Kidney (tissue), 14 donors: ENCODE measurements around the gene XAGE1B. TPM values are rescaled to one million over a fixed set of nuclear protein-coding genes. Genes with fewer than 3 reads are reported as not detected.
A peak's percentile ranks its signal among the peaks of the same experiment; 100 is the strongest.
"Not testable (repeated sequence)": the region's sequence is repeated elsewhere in the genome, so short reads cannot be mapped to it uniquely, and the experiment has no call there.

Experiments used
- DNase-seq, 5 donors: peaks; one replicate each; pipeline ENCODE4 v3.0.0-alpha.2; 2013 to 2020
- FAIRE-seq: peaks from 2 replicates; lab custom pipeline; 2012; peaks lifted over from hg19 to GRCh38; lab: Jason Lieb, UNC
- H3K27ac ChIP-seq, 2 donors: one replicate each; pipeline ENCODE4 v1.7.0; 2013; ENCODE audit warnings: low read depth in 2 of 2, low read length in 2 of 2, inconsistent platforms in 1 of 2
- H3K27me3 ChIP-seq: one replicate; pipeline ENCODE4 v1.7.1; 2013; ENCODE audit warnings: low read length, inconsistent platforms; ENCODE audit not compliant: control insufficient read depth, insufficient read depth
- H3K36me3 ChIP-seq, 3 donors: one replicate each; pipeline versions ENCODE4 v1.7.0 to v1.7.1; 2013; ENCODE audit warnings: low read length in 3 of 3, control low read depth in 1 of 3, inconsistent platforms in 1 of 3; ENCODE audit not compliant: insufficient read depth in 3 of 3, control insufficient read depth in 2 of 3
- H3K4me1 ChIP-seq, 3 donors: one replicate each; pipeline versions ENCODE4 v1.7.0 to v1.7.1; 2013; ENCODE audit warnings: low read length in 3 of 3, inconsistent platforms in 1 of 3, low read depth in 1 of 3; ENCODE audit not compliant: control insufficient read depth in 2 of 3, insufficient read depth in 2 of 3
- H3K4me3 ChIP-seq, 3 donors: one replicate each; pipeline versions ENCODE4 v1.7.0 to v1.8.1; 2013; ENCODE audit warnings: low read length in 3 of 3, control low read depth in 1 of 3, inconsistent platforms in 1 of 3
- H3K9ac ChIP-seq, 3 donors: one replicate each; pipeline versions ENCODE4 v1.7.0 to v1.7.1; 2013; ENCODE audit warnings: low read length in 3 of 3, control low read depth in 1 of 3, inconsistent platforms in 1 of 3
- H3K9me3 ChIP-seq, 3 donors: one replicate each; pipeline versions ENCODE4 v1.7.0 to v1.7.1; 2013; ENCODE audit warnings: low read length in 3 of 3, control low read depth in 1 of 3, inconsistent platforms in 1 of 3; ENCODE audit not compliant: control insufficient read depth in 2 of 3, insufficient read depth in 1 of 3
- CTCF ChIP-seq: IDR thresholded peaks from 3 replicates; pipeline ENCODE4 v1.5.1; 2012; ENCODE audit warnings: mild to moderate bottlenecking, moderate library complexity, borderline replicate concordance; ENCODE audit not compliant: insufficient read depth; ENCODE audit errors: extremely low read depth
- intact Hi-C: fragments of 100-400 bp; cut with DNase I; formaldehyde crosslinking; loops from one replicate; pipeline ENCODE4 v1.11.1; 2022
- polyA plus RNA-seq: library from polyadenylated mRNA; stranded (reverse); fragments of 350-450 nt; fragmentation: Illumina TruSeq; extraction: RNeasy Lipid Tissue Mini Kit (QIAGEN cat#74804); gene quantifications from one replicate; pipeline ENCODE4 v1.2.3, GENCODE V29; 2014; ENCODE audit warnings: low read depth, low replicate concordance; ENCODE audit not compliant: insufficient read depth
- total RNA-seq: library from RNA; stranded (reverse); fragmentation: NEBNext Ultra II Directional; extraction: Animal tissue kit (Norgen Biotek cat#: 25700); gene quantifications from one replicate; pipeline ENCODE4 v1.2.1, GENCODE V29; 2021
- donor health status: control.
- donor health status: control.
- donor health status: control.
- donor health status: control.
- donor health status: control.
- donor health status: DM: yes; HTN: yes; CAD: no.
- donor health status: Normal renal cell carcinoma (clear cell type).

XAGE1B gene
- total and polyA plus RNA-seq, 2 donors from 2014 or later = not detected

GRCh38 chrX:52516110-52516986 is 515 bp downstream of the XAGE1B start:
- H3K9me3 ChIP-seq, H3K9ac ChIP-seq, H3K4me3 ChIP-seq, DNase-seq, H3K36me3 ChIP-seq, H3K27me3 ChIP-seq, intact Hi-C loops, H3K27ac ChIP-seq, H3K4me1 ChIP-seq, FAIRE-seq: not testable (repeated sequence)

- H3K9me3 ChIP-seq, H3K9ac ChIP-seq, DNase-seq, H3K27me3 ChIP-seq, H3K36me3 ChIP-seq, FAIRE-seq, H3K4me1 ChIP-seq, H3K27ac ChIP-seq, H3K4me3 ChIP-seq, intact Hi-C loops: not testable (repeated sequence)
Measured at GRCh38 chrX:52511126-52511525, 5.7 kb downstream of the XAGE1B start.

- Histone ChIP-seq H3K27me3 (no peaks in the 10 kb centered on the region), H3K4me3 (no peak overlapping the region), H3K36me3 (no peaks in the 10 kb centered on the region), H3K4me1 (no peaks in the 10 kb centered on the region), H3K9me3 (no peaks in the 10 kb centered on the region), H3K9ac (no peak overlapping the region), H3K27ac (no peak overlapping the region)
- no peak for TF ChIP-seq CTCF
- peak in 1 of 5 donors; percentile 9 for DNase-seq
- intact Hi-C loops = no loop called here
- FAIRE-seq = no peak
Measured at GRCh38 chrX:52509916-52510315, 6.9 kb downstream of the XAGE1B start.

- no peaks in the 10 kb centered on the region for H3K4me1 ChIP-seq
- H3K9me3 ChIP-seq = no peaks in the 10 kb centered on the region
- H3K36me3 ChIP-seq = no peaks in the 10 kb centered on the region
- DNase-seq (no peak), FAIRE-seq (no peak)
- peaks cover 3% of the 10 kb centered on the region for H3K27me3 ChIP-seq
- intact Hi-C loops = no loop called here
- no peak for TF ChIP-seq CTCF
- H3K27ac ChIP-seq = no peak overlapping the region
- no peak overlapping the region for H3K9ac ChIP-seq
- H3K4me3 ChIP-seq = no peak overlapping the region
Measured at GRCh38 chrX:52507331-52507730, 9.5 kb downstream of the XAGE1B start.
